Activated CD4-positive, alpha-beta T cell treated with anti-CD3 and anti-CD28 coated beads, Interleukin-2, amount 10 ng/mL, durations not matched to agents 7 days and 5 days (primary cell): Measurements from ENCODE around the gene EPB41L1. TPM values are rescaled to one million over a fixed set of nuclear protein-coding genes. Genes with fewer than 3 reads are reported as not detected.

ENCODE experiments used
- CTCF ChIA-PET: fragments of 350-600 bp; sonication (Branson Sonifier 250); formaldehyde crosslinking; loops from one replicate; lab custom pipeline; 2021; ENCODE audit warnings: antibody characterized with exemption; lab: Charles Lee
- POLR2A ChIA-PET: fragments of 350-600 bp; sonication (Branson Sonifier 250); formaldehyde crosslinking; loops from one replicate; lab custom pipeline; 2021; ENCODE audit warnings: antibody characterized with exemption; lab: Charles Lee
- DNase-seq: peaks from one replicate; pipeline ENCODE4 v3.0.0-alpha.2; 2020
- H3K27ac Mint-ChIP-seq: one replicate; pipeline ENCODE4 v1.8.0; 2021; ENCODE audit warnings: mild to moderate bottlenecking, moderate library complexity, mixed read lengths
- H3K27me3 Mint-ChIP-seq: one replicate; pipeline ENCODE4 v1.8.0; 2021; ENCODE audit warnings: mixed read lengths
- H3K36me3 Mint-ChIP-seq: one replicate; pipeline ENCODE4 v1.8.0; 2021; ENCODE audit warnings: low read depth, mixed read lengths
- H3K4me1 Mint-ChIP-seq: one replicate; pipeline ENCODE4 v1.8.0; 2021; ENCODE audit warnings: mixed read lengths
- H3K4me3 Mint-ChIP-seq: one replicate; pipeline ENCODE4 v1.8.0; 2021; ENCODE audit warnings: mild to moderate bottlenecking, moderate library complexity, mixed read lengths
- H3K9me3 Mint-ChIP-seq: one replicate; pipeline ENCODE4 v1.8.0; 2021; ENCODE audit warnings: mixed read lengths
- total RNA-seq, 2 experiments: library from RNA; stranded (reverse); gene quantifications; one replicate each; pipeline ENCODE4 v1.2.3, GENCODE V29; 2021

The EPB41L1 gene
- total RNA-seq, 2 experiments from 2014 or later: 0.22 TPM; not detected in 1

- no peak for DNase-seq
- ChIA-PET POLR2A (no interaction called here), CTCF (interaction anchor here (1.9 kb wide), 1 partner anchor 8 kb away, joined by 8 read pairs; no protein-coding TSS in a partner anchor)
- no peaks in the 10 kb centered on the region for H3K36me3 Mint-ChIP-seq
- peaks cover 4% of the 10 kb centered on the region for H3K27me3 Mint-ChIP-seq
- no peak overlapping the region for H3K27ac Mint-ChIP-seq
- no peak overlapping the region for H3K4me3 Mint-ChIP-seq
- H3K9me3 Mint-ChIP-seq: no peaks in the 10 kb centered on the region
- no peaks in the 10 kb centered on the region for H3K4me1 Mint-ChIP-seq
Measured at GRCh38 chr20:36193977-36194712, 39.6 kb downstream of the EPB41L1 start.

GRCh38 chr20:36196676-36197075 is 42.1 kb downstream of the EPB41L1 start:
- Mint-ChIP-seq H3K9me3 (no peaks in the 10 kb centered on the region), H3K4me1 (no peaks in the 10 kb centered on the region), H3K27me3 (peaks cover 8% of the 10 kb centered on the region), H3K27ac (no peak overlapping the region), H3K4me3 (no peak overlapping the region), H3K36me3 (no peaks in the 10 kb centered on the region)
- CTCF ChIA-PET: interaction anchor here (1.0 kb wide), 1 partner anchor 22 kb away, joined by 3 read pairs; no protein-coding TSS in a partner anchor
- POLR2A ChIA-PET: no interaction called here
- DNase-seq: no peak

- POLR2A ChIA-PET: no interaction called here
- H3K36me3 Mint-ChIP-seq: no peaks in the 10 kb centered on the region
- CTCF ChIA-PET: interaction anchor here (0.8 to 1.0 kb wide), 2 partner anchors 22 to 24 kb away, joined by 3 read pairs; no protein-coding TSS in a partner anchor
- no peaks in the 10 kb centered on the region for H3K9me3 Mint-ChIP-seq
- H3K27ac Mint-ChIP-seq: no peak overlapping the region
- H3K4me1 Mint-ChIP-seq: no peaks in the 10 kb centered on the region
- peaks cover 8% of the 10 kb centered on the region for H3K27me3 Mint-ChIP-seq
- no peak for DNase-seq
- H3K4me3 Mint-ChIP-seq: no peak overlapping the region
Measured at GRCh38 chr20:36197271-36197670, 42.7 kb downstream of the EPB41L1 start.

DNA sequence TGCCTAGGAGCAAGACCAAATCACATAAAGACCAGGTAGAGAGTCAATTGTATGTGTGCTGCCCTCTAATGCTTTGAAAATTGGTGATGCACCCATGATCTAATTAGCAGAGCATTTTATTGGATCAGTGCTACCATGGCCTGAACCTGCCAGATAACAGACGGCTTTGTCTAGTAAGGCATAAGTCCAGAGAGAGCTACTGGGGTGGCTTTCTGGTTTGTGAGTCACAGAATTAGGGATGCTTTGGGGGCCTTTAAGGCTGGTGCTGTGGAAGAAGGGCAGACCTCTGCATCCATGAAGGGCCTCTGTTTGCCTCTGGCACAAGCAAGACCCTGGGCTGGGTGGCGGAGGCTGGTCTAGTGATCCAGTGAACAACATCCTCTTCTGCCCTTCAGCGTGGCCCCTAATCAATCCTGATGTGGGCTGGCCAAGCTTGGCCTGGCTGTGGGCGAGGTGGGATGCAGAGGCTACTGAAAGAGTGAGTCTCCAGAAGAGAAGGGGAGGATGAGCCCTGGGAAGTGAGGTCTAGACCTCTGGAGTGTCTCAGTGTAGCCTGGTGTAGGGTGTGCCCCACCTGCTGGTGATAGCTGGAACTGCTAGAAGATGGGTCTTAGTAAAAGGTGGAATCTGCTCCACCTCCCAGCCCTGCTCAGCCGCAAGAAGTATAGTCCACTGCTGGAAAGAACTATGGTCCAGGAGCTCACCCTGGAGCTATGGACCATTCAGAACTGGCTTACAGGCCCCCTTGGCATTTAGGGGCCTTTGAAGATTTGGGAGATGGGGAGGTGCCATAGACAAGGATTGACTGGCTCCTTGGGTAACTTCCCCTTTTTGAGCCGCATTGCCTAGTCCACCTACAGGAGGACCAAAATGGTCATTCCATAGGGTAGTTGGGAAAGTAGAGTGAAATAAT is 45.1 kb downstream of the EPB41L1 start:
- Mint-ChIP-seq H3K36me3 (no peaks in the 10 kb centered on the region), H3K27ac (no peak overlapping the region), H3K27me3 (peaks cover 12% of the 10 kb centered on the region), H3K9me3 (no peaks in the 10 kb centered on the region), H3K4me3 (no peak overlapping the region), H3K4me1 (no peaks in the 10 kb centered on the region)
- POLR2A ChIA-PET: no interaction called here
- DNase-seq: peak; percentile 78
- CTCF ChIA-PET: interaction anchor here (0.7 to 1.4 kb wide), 11 partner anchors 16 to 237 kb away, joined by 3 to 4 read pairs (median 3); no protein-coding TSS in a partner anchor

GRCh38 chr20:36200451-36200850 is 45.9 kb downstream of the EPB41L1 start:
- Mint-ChIP-seq H3K4me3 (no peak overlapping the region), H3K36me3 (no peaks in the 10 kb centered on the region), H3K9me3 (no peaks in the 10 kb centered on the region), H3K27me3 (peaks cover 12% of the 10 kb centered on the region), H3K27ac (no peak overlapping the region), H3K4me1 (no peaks in the 10 kb centered on the region)
- POLR2A ChIA-PET: no interaction called here
- no peak for DNase-seq
- CTCF ChIA-PET: interaction anchor here (1.0 to 1.1 kb wide), 3 partner anchors 23 to 223 kb away, joined by 3 to 4 read pairs (median 3); no protein-coding TSS in a partner anchor

GRCh38 chr20:36201198-36201597 is 46.7 kb downstream of the EPB41L1 start:
- H3K36me3 Mint-ChIP-seq: no peaks in the 10 kb centered on the region
- POLR2A ChIA-PET: no interaction called here
- peaks cover 10% of the 10 kb centered on the region for H3K27me3 Mint-ChIP-seq
- H3K9me3 Mint-ChIP-seq: no peaks in the 10 kb centered on the region
- DNase-seq: no peak
- CTCF ChIA-PET: interaction anchor here (1.7 kb wide), 1 partner anchor 238 kb away, joined by 8 read pairs; no protein-coding TSS in a partner anchor
- no peak overlapping the region for H3K27ac Mint-ChIP-seq
- no peaks in the 10 kb centered on the region for H3K4me1 Mint-ChIP-seq
- H3K4me3 Mint-ChIP-seq: no peak overlapping the region

DNA sequence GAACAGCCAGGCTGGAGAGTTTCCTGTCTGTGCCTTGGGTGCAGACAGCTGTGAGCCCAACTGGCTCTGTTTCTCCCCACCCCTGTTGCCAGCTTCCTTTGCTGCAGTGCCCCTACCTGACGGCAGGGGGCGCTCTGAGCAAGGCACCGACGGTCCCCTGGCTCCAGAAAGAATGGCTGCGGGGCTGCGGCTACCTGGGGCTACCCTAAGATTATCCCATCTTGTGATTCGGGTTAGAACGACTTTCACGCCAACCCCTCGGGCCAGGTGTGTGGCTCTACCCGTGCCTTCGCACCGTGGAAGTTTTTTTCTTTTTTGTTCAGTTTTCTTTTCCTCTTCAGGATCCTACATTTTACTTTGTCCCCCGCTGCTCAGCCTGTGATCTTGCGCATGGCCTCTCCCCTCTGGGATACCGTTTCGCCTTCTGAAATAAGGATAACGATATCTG is 48.4 kb downstream of the EPB41L1 start:
- Mint-ChIP-seq H3K4me3 (no peak overlapping the region), H3K27ac (no peak overlapping the region), H3K9me3 (no peaks in the 10 kb centered on the region), H3K36me3 (no peaks in the 10 kb centered on the region), H3K27me3 (peaks cover 10% of the 10 kb centered on the region), H3K4me1 (no peaks in the 10 kb centered on the region)
- CTCF ChIA-PET: interaction anchor here (0.6 to 1.7 kb wide), 17 partner anchors 9 to 633 kb away, joined by 3 to 13 read pairs (median 4); no protein-coding TSS in a partner anchor
- POLR2A ChIA-PET: interaction anchor here (0.6 kb wide), 1 partner anchor 50 kb away, joined by 4 read pairs; no protein-coding TSS in a partner anchor
- peak; percentile 80 for DNase-seq

DNA sequence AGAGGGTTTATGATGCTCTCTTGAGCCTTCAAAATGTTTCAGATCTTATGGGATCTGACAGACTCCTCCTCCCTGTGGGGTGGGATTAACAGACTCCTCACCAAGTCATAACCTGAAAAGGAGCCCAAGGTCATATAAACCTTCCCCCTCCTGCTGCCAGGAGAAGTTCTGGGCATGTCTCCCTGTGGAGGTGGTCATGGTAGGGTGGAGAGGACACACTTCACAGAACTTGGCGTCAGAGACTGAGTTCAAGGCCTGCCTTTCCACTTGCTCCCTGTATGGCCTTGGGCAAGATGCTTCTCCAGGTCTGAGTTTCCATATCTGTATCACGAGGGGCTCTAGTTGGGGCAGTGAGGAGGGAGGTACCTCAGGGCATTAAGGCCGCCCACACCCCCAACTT is 49.3 kb downstream of the EPB41L1 start:
- POLR2A ChIA-PET: no interaction called here
- Mint-ChIP-seq H3K27me3 (peaks cover 10% of the 10 kb centered on the region), H3K4me3 (no peak overlapping the region), H3K9me3 (no peaks in the 10 kb centered on the region), H3K36me3 (no peaks in the 10 kb centered on the region), H3K4me1 (no peaks in the 10 kb centered on the region), H3K27ac (no peak overlapping the region)
- CTCF ChIA-PET: interaction anchor here (0.7 kb wide), 1 partner anchor 632 kb away, joined by 3 read pairs; no protein-coding TSS in a partner anchor
- no peak for DNase-seq

- ChIA-PET POLR2A (no interaction called here), CTCF (no interaction called here)
- H3K27ac Mint-ChIP-seq: no peak overlapping the region
- no peaks in the 10 kb centered on the region for H3K36me3 Mint-ChIP-seq
- H3K4me3 Mint-ChIP-seq: no peak overlapping the region
- no peaks in the 10 kb centered on the region for H3K4me1 Mint-ChIP-seq
- no peaks in the 10 kb centered on the region for H3K9me3 Mint-ChIP-seq
- H3K27me3 Mint-ChIP-seq: peaks cover 8% of the 10 kb centered on the region
- no peak for DNase-seq
Measured at GRCh38 chr20:36205026-36205425, 50.5 kb downstream of the EPB41L1 start.

DNA sequence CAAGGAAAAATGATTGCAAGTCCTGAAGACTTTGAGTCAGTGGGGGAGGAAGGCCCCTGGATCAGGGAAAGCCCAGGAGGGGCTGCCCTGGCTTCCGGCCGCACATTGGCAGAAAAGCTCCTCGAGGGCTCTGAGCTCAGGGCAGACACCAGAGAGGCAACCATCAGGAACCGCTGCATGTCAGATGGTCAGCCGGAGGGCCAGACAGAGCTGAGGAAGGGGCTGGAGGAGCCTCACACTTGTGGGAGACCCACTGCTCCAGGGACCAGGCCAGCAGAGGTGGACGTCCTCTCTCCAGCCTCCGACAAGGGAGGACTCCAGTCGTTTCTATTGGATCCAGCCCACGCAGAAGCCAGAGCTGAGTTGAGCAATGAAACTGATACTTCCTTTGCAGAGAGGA is 51.5 kb downstream of the EPB41L1 start:
- Mint-ChIP-seq H3K27ac (no peak overlapping the region), H3K4me1 (no peaks in the 10 kb centered on the region), H3K36me3 (no peaks in the 10 kb centered on the region), H3K9me3 (no peaks in the 10 kb centered on the region), H3K4me3 (no peak overlapping the region), H3K27me3 (peaks cover 5% of the 10 kb centered on the region)
- POLR2A ChIA-PET: no interaction called here
- CTCF ChIA-PET: no interaction called here
- no peak for DNase-seq

DNA sequence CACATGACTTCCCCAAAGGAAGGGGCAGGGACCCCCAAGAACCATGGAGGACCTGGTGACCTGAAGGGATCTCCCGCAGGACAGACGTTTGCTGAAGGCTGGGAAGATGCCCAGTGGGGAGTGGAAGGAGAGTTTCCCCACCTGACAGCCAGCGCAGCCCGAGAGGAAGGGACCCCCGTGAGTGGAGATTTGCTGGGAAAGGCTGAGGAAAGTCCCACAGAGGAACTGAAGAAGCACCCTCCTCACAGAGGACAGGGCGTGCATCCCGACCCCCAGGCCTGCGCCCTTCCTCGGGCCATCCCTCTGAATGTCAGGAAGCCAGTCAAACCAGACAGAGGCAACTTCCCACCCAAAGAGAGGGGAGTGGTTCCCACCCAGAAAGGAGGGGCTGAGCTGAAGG is 52.1 kb downstream of the EPB41L1 start:
- Mint-ChIP-seq H3K9me3 (no peaks in the 10 kb centered on the region), H3K27me3 (peaks cover 5% of the 10 kb centered on the region), H3K4me1 (no peaks in the 10 kb centered on the region), H3K27ac (no peak overlapping the region), H3K36me3 (no peaks in the 10 kb centered on the region), H3K4me3 (no peak overlapping the region)
- CTCF ChIA-PET: interaction anchor here (0.9 kb wide), 1 partner anchor 11 kb away, joined by 3 read pairs; no protein-coding TSS in a partner anchor
- POLR2A ChIA-PET: no interaction called here
- DNase-seq: no peak

DNA sequence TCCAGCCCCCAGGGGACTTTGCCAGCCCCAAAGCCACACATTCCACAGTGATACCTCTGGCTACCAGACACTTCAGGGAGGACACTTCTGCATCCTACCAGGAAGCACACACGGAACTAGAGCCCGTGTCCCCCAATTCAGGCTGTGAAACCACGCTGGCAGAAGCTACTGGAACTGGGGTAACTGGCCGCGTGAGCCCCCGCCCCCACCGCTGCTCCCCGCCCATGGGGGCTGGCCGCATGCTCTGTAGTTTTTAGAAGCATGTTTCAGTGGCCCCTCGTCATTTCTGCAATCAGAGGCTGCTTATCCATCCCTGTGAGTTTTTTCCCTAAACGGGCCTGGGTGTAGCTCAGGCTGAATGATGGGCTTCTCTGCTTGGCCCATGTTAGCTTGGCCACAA is 53.1 kb downstream of the EPB41L1 start:
- Mint-ChIP-seq H3K9me3 (no peaks in the 10 kb centered on the region), H3K36me3 (no peaks in the 10 kb centered on the region), H3K27me3 (peaks cover 5% of the 10 kb centered on the region), H3K4me3 (no peak overlapping the region), H3K27ac (no peak overlapping the region), H3K4me1 (no peaks in the 10 kb centered on the region)
- ChIA-PET POLR2A (no interaction called here), CTCF (no interaction called here)
- DNase-seq: no peak
